ENCODE measurements around the gene TBC1D1.

The TBC1D1 gene

GRCh38 chr4:38036548-38036947 lies 145.7 kb downstream of the TBC1D1 start:
- no peak for TF ChIP-seq CTCF (IDR thresholded peaks at IDR 0.05; ENCODE audit: borderline replicate concordance, insufficient read depth, low read depth, low read length)
- no peak overlapping the region for H3K4me3 ChIP-seq (ENCODE audit: low read depth, low read length)

GRCh38 chr4:38037612-38038011 lies 146.7 kb downstream of the TBC1D1 start:
- TF ChIP-seq CTCF (IDR thresholded peaks at IDR 0.05; ENCODE audit: borderline replicate concordance, insufficient read depth, low read depth, low read length), result no peak

GRCh38 chr4:38040619-38041018 lies 149.7 kb downstream of the TBC1D1 start:
- no peak overlapping the region for H3K4me3 ChIP-seq (ENCODE audit: low read depth, low read length)

More at GRCh38 chr4:38037612-38038011, 146.7 kb downstream of the TBC1D1 start:
- H3K4me3 ChIP-seq (ENCODE audit: low read depth, low read length), result no peak overlapping the region

GRCh38 chr4:38044060-38044459 lies 153.2 kb downstream of the TBC1D1 start:
- no peak overlapping the region for H3K4me3 ChIP-seq (ENCODE audit: low read depth, low read length)
- TF ChIP-seq CTCF (IDR thresholded peaks at IDR 0.05; ENCODE audit: borderline replicate concordance, insufficient read depth, low read depth, low read length), result no peak

More at GRCh38 chr4:38040619-38041018, 149.7 kb downstream of the TBC1D1 start:
- TF ChIP-seq CTCF (IDR thresholded peaks at IDR 0.05; ENCODE audit: borderline replicate concordance, insufficient read depth, low read depth, low read length), result no peak

GRCh38 chr4:38045289-38045988 lies 154.6 kb downstream of the TBC1D1 start:
- TF ChIP-seq CTCF (IDR thresholded peaks at IDR 0.05; ENCODE audit: borderline replicate concordance, insufficient read depth, low read depth, low read length), result no peak
- no peak overlapping the region for H3K4me3 ChIP-seq (ENCODE audit: low read depth, low read length)

GRCh38 chr4:38046727-38047489 lies 156.0 kb downstream of the TBC1D1 start:
- no peak for TF ChIP-seq CTCF (IDR thresholded peaks at IDR 0.05; ENCODE audit: borderline replicate concordance, insufficient read depth, low read depth, low read length)
- no peak overlapping the region for H3K4me3 ChIP-seq (ENCODE audit: low read depth, low read length)

Measured in GM12875 (cell line).